MM.1S (cell line): ENCODE results near the gene CPNE7.

Experiments
- DNase-seq: peaks from one replicate; pipeline ENCODE4 v3.0.0-alpha.2; 2015
- H2AFZ ChIP-seq: fragments of 300-600 bp; sonication (generic); 2 replicates; pipeline ENCODE4 v1.6.0; 2016; ENCODE audit warnings: antibody characterized with exemption, low read length
- H3F3A ChIP-seq: fragments of 300-600 bp; sonication (generic); 2 replicates; pipeline ENCODE4 v1.6.1; 2016; ENCODE audit warnings: mild to moderate bottlenecking, antibody characterized with exemption, low read length, moderate library complexity, mixed read lengths; ENCODE audit not compliant: insufficient read depth
- H3K27ac ChIP-seq: fragments of 300-600 bp; sonication (generic); 2 replicates; pipeline ENCODE4 v1.5.1; 2016; ENCODE audit warnings: mild to moderate bottlenecking, low read length
- H3K27me3 ChIP-seq: fragments of 300-600 bp; sonication (generic); replicated peaks from 2 replicates; pipeline ENCODE4 v1.6.0; 2016; ENCODE audit warnings: low read length; ENCODE audit not compliant: insufficient read depth
- H3K36me3 ChIP-seq: fragments of 300-600 bp; sonication (generic); replicated peaks from 2 replicates; pipeline ENCODE4 v1.6.1; 2016; ENCODE audit warnings: mild to moderate bottlenecking, low read length, mixed read lengths; ENCODE audit not compliant: insufficient read depth
- H3K4me1 ChIP-seq: fragments of 300-600 bp; sonication (generic); 2 replicates; pipeline ENCODE4 v1.6.1; 2016; ENCODE audit warnings: low read length, mixed read lengths
- H3K4me2 ChIP-seq: fragments of 300-600 bp; sonication (generic); 2 replicates; pipeline ENCODE4 v1.6.0; 2016; ENCODE audit warnings: low read depth, low read length
- H3K4me3 ChIP-seq: fragments of 300-600 bp; sonication (generic); 2 replicates; pipeline ENCODE4 v1.5.1; 2016; ENCODE audit warnings: low read length, mixed read lengths
- H3K79me2 ChIP-seq: fragments of 300-600 bp; sonication (generic); 2 replicates; pipeline ENCODE4 v1.6.1; 2016; ENCODE audit warnings: mixed run types, low read length, mixed read lengths
- H3K9ac ChIP-seq: fragments of 300-600 bp; sonication (generic); 2 replicates; pipeline ENCODE4 v1.6.1; 2016; ENCODE audit warnings: low read length, mixed read lengths
- H3K9me2 ChIP-seq: fragments of 300-600 bp; sonication (generic); replicated peaks from 2 replicates; pipeline ENCODE4 v1.6.1; 2016; ENCODE audit warnings: mild to moderate bottlenecking, low read length, mixed read lengths; ENCODE audit not compliant: insufficient read depth
- H3K9me3 ChIP-seq: fragments of 300-600 bp; sonication (generic); replicated peaks from 2 replicates; pipeline ENCODE4 v1.6.1; 2016; ENCODE audit warnings: mild to moderate bottlenecking, low read length, mixed read lengths; ENCODE audit not compliant: insufficient read depth
- H4K20me1 ChIP-seq: fragments of 300-600 bp; sonication (generic); 2 replicates; pipeline ENCODE4 v1.6.1; 2016; ENCODE audit warnings: mild to moderate bottlenecking, low read length, moderate library complexity, mixed read lengths; ENCODE audit not compliant: insufficient read depth
- CTCF ChIP-seq: fragments of 300-600 bp; sonication (generic); IDR thresholded peaks from 2 replicates; pipeline ENCODE4 v1.5.1; 2016; ENCODE audit warnings: antibody characterized with exemption, low read length, mixed read lengths
- EZH2 ChIP-seq: fragments of 300-600 bp; sonication (generic); optimal IDR thresholded peaks from 2 replicates; pipeline ENCODE3; 2017; ENCODE audit warnings: low read depth, mild to moderate bottlenecking, antibody characterized with exemption, low read length, mixed read lengths
- EZH2phosphoT487 ChIP-seq: fragments of 300-600 bp; sonication (generic); IDR thresholded peaks from 2 replicates; pipeline ENCODE4 v1.6.1; 2018; ENCODE audit warnings: antibody characterized with exemption, low read length

Gene CPNE7

GRCh38 chr16:89612415-89613166 lies 37.0 kb downstream of the CPNE7 start:
- Histone ChIP-seq H3K27me3 (no peaks in the 10 kb centered on the region), H4K20me1 (no peaks in the 10 kb centered on the region), H3K27ac (no peak overlapping the region), H3F3A (no peaks in the 10 kb centered on the region), H3K9me3 (no peaks in the 10 kb centered on the region), H3K4me3 (no peak overlapping the region), H3K4me2 (peak overlapping the region; percentile 37; the same call in 1 of the 2 replicates), H2AFZ (no peak overlapping the region), H3K79me2 (no peaks in the 10 kb centered on the region), H3K9me2 (no peaks in the 10 kb centered on the region), H3K9ac (no peak overlapping the region), H3K36me3 (no peaks in the 10 kb centered on the region), H3K4me1 (peaks cover 10% of the 10 kb centered on the region; the same call in 1 of the 2 replicates)
- TF ChIP-seq EZH2 (no peak), CTCF (no peak), EZH2phosphoT487 (no peak)
- no peak for DNase-seq

- peak; percentile 13 for DNase-seq
- no peak within 1 kb of the TSS for H3K9ac ChIP-seq
- H3K4me3 ChIP-seq = no peak within 1 kb of the TSS
- H3K27ac ChIP-seq = peak within 1 kb of the TSS; percentile 18; the same call in 1 of the 2 replicates
- H2AFZ ChIP-seq = 0 out of 2 replicates have a peak within 1 kb of the TSS, but pooled peaks have one; percentile 31
- TF ChIP-seq EZH2 = no peak
- TF ChIP-seq EZH2phosphoT487 = no peak
- no peak for TF ChIP-seq CTCF
- no peaks in the 10 kb centered on the region for H3K79me2 ChIP-seq
- no peaks in the 10 kb centered on the region for H3K9me2 ChIP-seq
- H3F3A ChIP-seq = no peaks in the 10 kb centered on the region
- peaks cover 10% of the 10 kb centered on the region; the same call in 1 of the 2 replicates for H3K4me1 ChIP-seq
- no peaks in the 10 kb centered on the region for H3K9me3 ChIP-seq
- no peaks in the 10 kb centered on the region for H4K20me1 ChIP-seq
- peak within 1 kb of the TSS; percentile 37; the same call in 1 of the 2 replicates for H3K4me2 ChIP-seq
- H3K27me3 ChIP-seq = no peaks in the 10 kb centered on the region
- no peaks in the 10 kb centered on the region for H3K36me3 ChIP-seq
These were observed 37.8 kb downstream of the CPNE7 start, which contains the start of gene DPEP1 for GRCh38 chr16:89613231-89613953. Gene DPEP1 (plus strand): TSS chr16:89613642. CDS start chr16:89630411, 16,769 bp downstream.

GRCh38 chr16:89613954-89614459 lies 38.4 kb downstream of the CPNE7 start:
- no peak for DNase-seq
- no peaks in the 10 kb centered on the region for H4K20me1 ChIP-seq
- no peak overlapping the region for H3K9ac ChIP-seq
- TF ChIP-seq EZH2phosphoT487 (no peak), EZH2 (no peak), CTCF (no peak)
- no peaks in the 10 kb centered on the region for H3K27me3 ChIP-seq
- no peak overlapping the region for H3K27ac ChIP-seq
- H3K79me2 ChIP-seq = no peaks in the 10 kb centered on the region
- H3K9me3 ChIP-seq = no peaks in the 10 kb centered on the region
- no peak overlapping the region for H3K4me2 ChIP-seq
- H2AFZ ChIP-seq = no peak overlapping the region
- H3K4me3 ChIP-seq = no peak overlapping the region
- H3F3A ChIP-seq = no peaks in the 10 kb centered on the region
- no peaks in the 10 kb centered on the region for H3K9me2 ChIP-seq
- peaks cover 10% of the 10 kb centered on the region; the same call in 1 of the 2 replicates for H3K4me1 ChIP-seq
- no peaks in the 10 kb centered on the region for H3K36me3 ChIP-seq
